Measurements from ENCODE around the gene AHRR. TPM values are rescaled to one million over a fixed set of nuclear protein-coding genes. Genes with fewer than 3 reads are reported as not detected.
A peak's percentile ranks its signal among the peaks of the same experiment; 100 is the strongest.

Gene AHRR
- polyA plus RNA-seq, 3 donors = 0.15 TPM; not detected in 1

- DNase-seq = no peak
- Histone ChIP-seq H3K4me3 (replicated peaks in 1 of 3; ENCODE audit: low read depth in 2 of 3, low read length in 3 of 3) (no peak overlapping the region), H3K36me3 (replicated peaks in 1 of 2; ENCODE audit: control insufficient read depth in 1 of 2, insufficient read depth in 2 of 2, low read length in 2 of 2) (peaks cover 82 to 97% of the 10 kb centered on the region in 2 donors), H3K4me2 (replicated peaks; ENCODE audit: extremely low read depth, low read length, poor library complexity, severe bottlenecking) (no peak overlapping the region), H3K27ac (ENCODE audit: low read depth in 1 of 2, low read length in 2 of 2) (no peak overlapping the region), H3K9ac (ENCODE audit: insufficient read depth, low read length, poor library complexity, severe bottlenecking) (no peak overlapping the region), H2AFZ (ENCODE audit: insufficient read depth, low read depth, low read length, poor library complexity, severe bottlenecking) (no peak overlapping the region), H3K27me3 (ENCODE audit: control insufficient read depth in 2 of 2, insufficient read depth in 2 of 2, low read length in 2 of 2) (no peaks in the 10 kb centered on the region), H4K20me1 (ENCODE audit: insufficient read depth, low read length) (peaks cover 54% of the 10 kb centered on the region), H3K4me1 (ENCODE audit: control insufficient read depth in 1 of 2, insufficient read depth in 2 of 2, low read length in 2 of 2) (no peaks in the 10 kb centered on the region), H3K79me2 (ENCODE audit: insufficient read depth, low read length) (no peaks in the 10 kb centered on the region), H3K9me3 (replicated peaks in 1 of 2; ENCODE audit: control insufficient read depth in 1 of 2, insufficient read depth in 1 of 2, low read length in 2 of 2) (no peaks in the 10 kb centered on the region)
- TF ChIP-seq, protein P1, sequence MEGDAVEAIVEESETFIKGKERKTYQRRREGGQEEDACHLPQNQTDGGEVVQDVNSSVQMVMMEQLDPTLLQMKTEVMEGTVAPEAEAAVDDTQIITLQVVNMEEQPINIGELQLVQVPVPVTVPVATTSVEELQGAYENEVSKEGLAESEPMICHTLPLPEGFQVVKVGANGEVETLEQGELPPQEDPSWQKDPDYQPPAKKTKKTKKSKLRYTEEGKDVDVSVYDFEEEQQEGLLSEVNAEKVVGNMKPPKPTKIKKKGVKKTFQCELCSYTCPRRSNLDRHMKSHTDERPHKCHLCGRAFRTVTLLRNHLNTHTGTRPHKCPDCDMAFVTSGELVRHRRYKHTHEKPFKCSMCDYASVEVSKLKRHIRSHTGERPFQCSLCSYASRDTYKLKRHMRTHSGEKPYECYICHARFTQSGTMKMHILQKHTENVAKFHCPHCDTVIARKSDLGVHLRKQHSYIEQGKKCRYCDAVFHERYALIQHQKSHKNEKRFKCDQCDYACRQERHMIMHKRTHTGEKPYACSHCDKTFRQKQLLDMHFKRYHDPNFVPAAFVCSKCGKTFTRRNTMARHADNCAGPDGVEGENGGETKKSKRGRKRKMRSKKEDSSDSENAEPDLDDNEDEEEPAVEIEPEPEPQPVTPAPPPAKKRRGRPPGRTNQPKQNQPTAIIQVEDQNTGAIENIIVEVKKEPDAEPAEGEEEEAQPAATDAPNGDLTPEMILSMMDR (IDR thresholded peaks at IDR 0.05) = no peak
- no peak overlapping the region for H3K4me3 Mint-ChIP-seq
- no peaks in the 10 kb centered on the region for H3K9me3 Mint-ChIP-seq
- WGBS (ENCODE audit: insufficient coverage) = 100% methylated on average over 3 of the region's 9 CpGs
- intact Hi-C loops (cut with micrococcal nuclease) = no loop called here
- H3K27me3 Mint-ChIP-seq (ENCODE audit: low read depth in 3 of 3) = no peaks in the 10 kb centered on the region
- H3K4me1 Mint-ChIP-seq = no peaks in the 10 kb centered on the region
- H3K36me3 Mint-ChIP-seq = peaks cover 86 to 95% of the 10 kb centered on the region in 2 donors
- H3K27ac Mint-ChIP-seq = no peak overlapping the region
Observed at GRCh38 chr5:310516-310915, 11.0 kb upstream of the AHRR start.

- H3K9ac ChIP-seq (ENCODE audit: insufficient read depth, low read length, poor library complexity, severe bottlenecking) = no peak overlapping the region
- H3K4me3 ChIP-seq (replicated peaks in 1 of 3; ENCODE audit: low read depth in 2 of 3, low read length in 3 of 3) = no peak overlapping the region
- DNase-seq = no peak
- no peak overlapping the region for H3K27ac ChIP-seq (ENCODE audit: low read depth in 1 of 2, low read length in 2 of 2)
- Mint-ChIP-seq H3K4me3 (no peak overlapping the region), H3K9me3 (no peaks in the 10 kb centered on the region), H3K27ac (peak overlapping the region in 1 of 7 donors; percentile 19), H3K36me3 (peaks cover 84 to 94% of the 10 kb centered on the region in 2 donors), H3K27me3 (ENCODE audit: low read depth in 3 of 3) (no peaks in the 10 kb centered on the region), H3K4me1 (no peaks in the 10 kb centered on the region)
- H3K4me2 ChIP-seq (replicated peaks; ENCODE audit: extremely low read depth, low read length, poor library complexity, severe bottlenecking) = no peak overlapping the region
- H3K27me3 ChIP-seq (ENCODE audit: control insufficient read depth in 2 of 2, insufficient read depth in 2 of 2, low read length in 2 of 2) = no peaks in the 10 kb centered on the region
- no peak overlapping the region for H2AFZ ChIP-seq (ENCODE audit: insufficient read depth, low read depth, low read length, poor library complexity, severe bottlenecking)
- intact Hi-C loops (cut with micrococcal nuclease) = no loop called here
- no peaks in the 10 kb centered on the region for H3K9me3 ChIP-seq (replicated peaks in 1 of 2; ENCODE audit: control insufficient read depth in 1 of 2, insufficient read depth in 1 of 2, low read length in 2 of 2)
- peaks cover 50% of the 10 kb centered on the region for H4K20me1 ChIP-seq (ENCODE audit: insufficient read depth, low read length)
- WGBS (ENCODE audit: insufficient coverage) = 96% methylated on average over 13 of the region's 16 CpGs
- TF ChIP-seq, protein P1 (IDR thresholded peaks at IDR 0.05) = no peak
- H3K36me3 ChIP-seq (replicated peaks in 1 of 2; ENCODE audit: control insufficient read depth in 1 of 2, insufficient read depth in 2 of 2, low read length in 2 of 2) = peaks cover 83 to 97% of the 10 kb centered on the region in 2 donors
- no peaks in the 10 kb centered on the region for H3K79me2 ChIP-seq (ENCODE audit: insufficient read depth, low read length)
- H3K4me1 ChIP-seq (ENCODE audit: control insufficient read depth in 1 of 2, insufficient read depth in 2 of 2, low read length in 2 of 2) = no peaks in the 10 kb centered on the region
Observed at GRCh38 chr5:310941-311434, 10.5 kb upstream of the AHRR start.
